ENCODE measurements around the gene NRP2.

NRP2 gene

GRCh38 chr2:205802941-205803340, 120.6 kb downstream of the NRP2 start:
- no peak for FAIRE-seq
- DNase-seq (ENCODE audit: low spot score), result no peak

GRCh38 chr2:205803500-205803899, 121.2 kb downstream of the NRP2 start:
- no peak for FAIRE-seq
- no peak for DNase-seq (ENCODE audit: low spot score)

GRCh38 chr2:205805136-205805535, 122.8 kb downstream of the NRP2 start:
- no peak for FAIRE-seq
- DNase-seq (ENCODE audit: low spot score), result no peak

GRCh38 chr2:205806143-205806905, 124.0 kb downstream of the NRP2 start:
- DNase-seq (ENCODE audit: low spot score) (peak; percentile 42), FAIRE-seq (peak; percentile 53)

GRCh38 chr2:205807229-205807628, 124.9 kb downstream of the NRP2 start:
- FAIRE-seq, result no peak
- DNase-seq (ENCODE audit: low spot score), result no peak

- no peak for FAIRE-seq
- DNase-seq (ENCODE audit: low spot score), result no peak
These were observed 125.5 kb downstream of the NRP2 start for GRCh38 chr2:205807758-205808157.

- FAIRE-seq, result no peak
- no peak for DNase-seq (ENCODE audit: low spot score)
These were observed 126.3 kb downstream of the NRP2 start for GRCh38 chr2:205808486-205809121.

GRCh38 chr2:205811387-205811786, 129.1 kb downstream of the NRP2 start:
- no peak for FAIRE-seq
- no peak for DNase-seq (ENCODE audit: low spot score)

- FAIRE-seq (no peak), DNase-seq (ENCODE audit: low spot score) (no peak)
These were observed 131.7 kb downstream of the NRP2 start for GRCh38 chr2:205814039-205814364.

- DNase-seq (ENCODE audit: low spot score), result no peak
- FAIRE-seq, result no peak
These were observed 133.4 kb downstream of the NRP2 start for GRCh38 chr2:205815673-205816072.

GRCh38 chr2:205816268-205816667, 134.0 kb downstream of the NRP2 start:
- no peak for FAIRE-seq
- DNase-seq (ENCODE audit: low spot score), result no peak

- DNase-seq (ENCODE audit: low spot score) (peak; percentile 76), FAIRE-seq (peak; percentile 65)
These were observed 140.3 kb downstream of the NRP2 start for GRCh38 chr2:205822579-205822978.

- no peak for FAIRE-seq
- no peak for DNase-seq (ENCODE audit: low spot score)
These were observed 145.6 kb downstream of the NRP2 start for GRCh38 chr2:205827809-205828365.

- FAIRE-seq (no peak), DNase-seq (ENCODE audit: low spot score) (no peak)
These were observed 151.6 kb downstream of the NRP2 start for GRCh38 chr2:205833864-205834263.

- DNase-seq (ENCODE audit: low spot score), result no peak
These were observed 152.5 kb downstream of the NRP2 start for GRCh38 chr2:205834796-205835195.

GRCh38 chr2:205835251-205835791, 153.0 kb downstream of the NRP2 start:
- FAIRE-seq (no peak), DNase-seq (ENCODE audit: low spot score) (no peak)

More at GRCh38 chr2:205834796-205835195, 152.5 kb downstream of the NRP2 start:
- no peak for FAIRE-seq

GRCh38 chr2:205835923-205836322, 153.6 kb downstream of the NRP2 start:
- DNase-seq (ENCODE audit: low spot score) (no peak), FAIRE-seq (no peak)

GRCh38 chr2:205836477-205837221, 154.3 kb downstream of the NRP2 start:
- no peak for DNase-seq (ENCODE audit: low spot score)
- no peak for FAIRE-seq

- DNase-seq (ENCODE audit: low spot score), result no peak
- no peak for FAIRE-seq
These were observed 155.4 kb downstream of the NRP2 start for GRCh38 chr2:205837663-205838062.

- DNase-seq (ENCODE audit: low spot score), result no peak
These were observed 163.1 kb downstream of the NRP2 start for GRCh38 chr2:205845446-205845845.

More at GRCh38 chr2:205845446-205845845, 163.1 kb downstream of the NRP2 start:
- FAIRE-seq, result no peak

All from RCC 7860 (cell line).